ENCODE results near the gene SMAP1. TPM values are rescaled to one million over a fixed set of nuclear protein-coding genes. Genes with fewer than 3 reads are reported as not detected.

The SMAP1 gene
- polyA plus RNA-seq, 1 donor: 25.0 TPM

DNA sequence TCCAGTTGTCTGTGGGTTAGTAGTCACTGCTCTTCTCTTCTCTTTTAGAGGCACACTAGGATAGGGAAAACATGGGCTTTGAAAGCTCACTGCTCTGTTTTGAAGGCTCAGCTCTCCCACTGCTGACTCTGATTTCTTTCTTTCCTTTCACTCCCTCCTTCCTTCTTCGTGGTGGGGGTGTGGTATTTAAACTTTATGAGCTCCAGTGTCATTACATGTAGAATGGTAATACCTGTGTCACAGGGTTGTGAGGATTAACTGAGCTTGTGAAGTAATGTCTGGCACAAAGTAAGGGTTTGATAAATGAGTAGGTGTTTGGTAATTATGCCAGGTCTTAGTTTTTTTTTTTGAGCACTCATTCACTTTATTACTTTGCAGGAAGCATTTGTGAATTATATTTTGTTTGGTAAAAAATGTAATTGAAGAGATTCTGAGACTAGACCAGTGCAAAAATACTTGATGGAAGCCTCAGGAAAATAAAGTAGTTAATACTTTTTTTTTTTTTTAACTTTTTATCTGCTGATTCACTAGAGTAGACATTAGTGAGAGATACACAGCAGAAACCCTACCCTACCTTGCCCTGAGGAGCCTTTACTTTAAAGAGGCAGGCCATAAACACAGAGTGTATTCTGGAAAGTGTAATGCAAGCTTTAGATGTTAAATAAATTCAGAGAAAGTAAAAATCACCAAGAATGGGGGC is 17.3 kb downstream of the SMAP1 start:
- DNase-seq (ENCODE audit: low read depth): no peak

DNA sequence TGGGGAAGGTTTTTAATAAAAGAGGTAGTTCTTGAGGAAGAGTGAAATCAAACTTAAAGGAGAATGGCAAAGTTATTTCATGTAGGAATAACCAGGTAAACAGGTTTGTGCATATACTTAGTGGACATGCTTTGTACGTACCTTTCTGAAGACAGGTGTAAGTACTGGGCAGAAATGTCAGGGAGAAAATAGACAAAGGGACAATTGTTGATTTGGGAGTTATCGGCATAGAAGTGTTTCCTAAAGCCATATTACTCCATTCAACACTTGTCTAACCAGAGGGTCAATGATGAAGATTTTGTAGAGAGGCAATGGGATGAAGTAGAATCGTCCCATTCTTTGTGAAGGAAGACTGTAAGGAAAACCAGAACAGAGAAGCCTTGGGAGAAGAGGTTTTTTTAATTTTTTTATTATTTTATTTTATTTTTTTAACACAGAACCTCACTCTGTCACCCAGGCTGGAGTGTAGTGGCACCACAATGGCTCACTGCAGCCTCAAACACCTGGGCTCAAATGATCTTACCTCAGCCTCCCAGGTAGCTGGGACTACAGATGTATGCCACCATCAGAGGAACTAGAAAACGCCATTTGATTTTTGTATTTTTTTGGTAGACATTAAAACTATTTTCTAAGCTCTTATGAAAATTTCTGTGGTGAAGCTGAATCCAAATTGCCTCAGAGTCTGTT is 18.0 kb downstream of the SMAP1 start:
- DNase-seq (ENCODE audit: low read depth): no peak

DNA sequence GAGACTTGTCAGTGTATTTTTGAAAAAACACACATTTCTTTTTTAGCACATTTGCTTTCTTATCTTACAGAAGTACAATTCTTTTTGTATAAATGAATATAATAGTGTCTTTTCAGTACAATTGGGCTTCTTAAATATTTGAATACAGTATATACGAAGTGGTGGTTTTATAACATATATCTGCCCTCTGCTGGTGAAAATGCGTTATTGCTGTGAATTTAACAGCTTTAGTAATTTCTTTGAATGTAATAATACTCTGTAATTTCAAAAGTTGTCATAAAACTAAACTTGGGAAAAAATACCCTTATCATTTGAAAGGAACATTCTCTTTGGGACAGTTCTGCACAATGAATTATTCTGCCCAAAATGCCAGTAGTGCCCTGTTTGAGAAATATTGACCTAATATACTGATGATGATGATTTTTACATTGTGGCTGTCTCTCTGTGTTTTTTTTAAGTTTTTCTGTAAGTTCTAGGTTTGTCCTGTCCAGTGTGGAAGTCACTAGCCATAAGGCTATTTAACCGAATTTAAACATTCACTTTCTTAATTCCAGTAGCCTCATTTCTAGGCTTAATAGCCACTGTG is 19.0 kb downstream of the SMAP1 start:
- no peak for DNase-seq (ENCODE audit: low read depth)

DNA sequence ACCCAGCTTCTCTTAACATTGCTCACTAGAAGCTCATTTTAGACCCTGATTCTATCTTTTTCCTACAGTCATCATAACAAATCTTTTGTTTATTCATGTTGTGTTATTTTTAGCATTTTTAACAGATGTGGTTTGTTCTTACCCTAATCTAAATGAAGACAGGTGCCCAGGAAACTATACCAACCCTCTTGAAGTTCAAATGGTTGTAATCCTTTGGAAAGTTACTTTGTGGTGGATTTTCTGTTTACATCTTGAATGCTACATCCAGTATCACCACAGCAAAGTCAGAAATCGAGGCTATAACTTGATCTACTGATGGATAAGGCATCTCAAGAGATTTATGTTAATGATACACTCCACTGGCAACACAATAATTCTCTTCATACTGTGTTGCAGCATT is 26.2 kb downstream of the SMAP1 start:
- DNase-seq (ENCODE audit: low read depth): no peak

DNA sequence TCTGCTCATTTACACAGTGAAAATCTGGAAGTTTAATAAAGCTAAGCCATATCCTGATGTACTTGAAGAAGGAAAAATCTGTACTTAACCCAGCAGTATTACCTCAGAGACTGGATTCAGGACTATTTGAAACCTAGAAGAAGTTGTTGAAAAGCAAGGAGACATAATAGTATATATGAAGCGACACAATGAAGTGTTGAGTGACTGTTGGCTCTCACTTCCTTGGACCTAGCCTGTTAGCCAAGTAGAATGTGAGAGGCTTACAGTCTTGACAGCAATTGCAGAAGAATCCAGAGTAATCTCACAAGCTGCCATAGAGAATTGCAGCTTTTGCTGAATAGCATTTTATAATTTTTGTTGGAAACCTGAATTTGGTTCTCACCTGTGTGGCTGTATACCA is 26.7 kb downstream of the SMAP1 start:
- DNase-seq (ENCODE audit: low read depth): no peak

DNA sequence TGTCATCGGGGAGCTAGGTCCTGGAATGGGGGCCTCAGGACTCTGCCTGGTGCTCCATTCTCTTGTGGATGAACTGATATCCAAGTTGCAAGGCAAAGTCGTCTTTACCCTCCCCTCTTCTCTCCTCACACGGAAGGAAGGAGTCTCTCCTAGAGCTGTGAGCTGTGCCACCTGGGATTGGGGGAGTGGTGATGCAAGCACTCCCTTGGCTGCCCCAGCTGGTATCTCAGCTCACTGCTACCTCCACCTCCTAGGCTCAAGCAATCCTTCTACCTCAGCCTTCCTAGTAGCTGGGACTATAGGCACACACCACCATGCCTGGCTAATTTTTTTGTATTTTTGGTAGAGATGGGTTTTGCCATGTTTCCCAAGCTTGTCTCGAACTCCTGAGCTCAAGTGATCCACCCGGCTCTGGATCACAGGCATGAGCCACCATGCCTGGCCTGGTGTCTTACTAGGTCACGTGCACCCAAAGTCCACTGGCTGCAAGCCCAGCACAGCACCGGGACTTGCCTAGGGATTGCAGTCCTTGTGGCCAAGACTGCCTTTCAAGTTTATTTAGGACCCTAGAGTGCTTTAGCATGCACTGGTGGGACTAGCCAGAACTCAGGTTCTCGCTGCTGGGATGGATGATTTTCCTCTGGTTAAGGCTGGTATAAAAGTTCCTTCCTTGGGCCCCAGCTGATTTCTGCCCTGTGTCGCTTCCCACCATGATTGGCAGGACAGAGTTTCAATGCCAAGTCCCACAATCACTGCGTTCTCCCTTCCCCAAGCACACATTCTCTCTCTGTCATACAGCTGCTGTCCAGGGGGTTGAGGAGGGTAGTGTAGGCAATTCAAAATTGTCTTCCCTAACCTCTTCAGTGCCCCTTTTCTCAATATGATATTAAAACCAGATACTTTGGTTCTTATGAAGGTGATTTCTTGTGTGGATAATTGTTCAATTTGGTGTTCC is 33.5 kb downstream of the SMAP1 start:
- DNase-seq (ENCODE audit: low read depth): no peak

DNA sequence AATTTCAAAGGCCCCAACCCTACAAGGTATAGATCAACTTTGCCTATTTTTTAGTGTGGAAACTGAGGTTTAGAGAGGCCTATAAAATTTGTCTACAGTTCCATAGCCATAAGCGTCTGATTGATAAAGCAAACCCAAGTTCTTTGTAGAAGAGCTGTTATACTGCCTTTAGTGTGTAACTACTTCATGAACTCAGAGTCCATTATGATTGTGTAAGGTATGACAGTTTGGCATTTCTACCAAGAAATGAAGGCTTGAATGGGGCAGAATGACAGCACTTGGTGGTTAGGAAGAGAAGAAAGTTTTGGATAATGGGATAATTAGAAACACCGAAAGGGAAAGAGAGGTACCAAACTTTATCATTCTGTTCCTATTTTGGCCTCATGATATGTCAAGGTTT is 38.1 kb downstream of the SMAP1 start:
- no peak for DNase-seq (ENCODE audit: low read depth)

DNA sequence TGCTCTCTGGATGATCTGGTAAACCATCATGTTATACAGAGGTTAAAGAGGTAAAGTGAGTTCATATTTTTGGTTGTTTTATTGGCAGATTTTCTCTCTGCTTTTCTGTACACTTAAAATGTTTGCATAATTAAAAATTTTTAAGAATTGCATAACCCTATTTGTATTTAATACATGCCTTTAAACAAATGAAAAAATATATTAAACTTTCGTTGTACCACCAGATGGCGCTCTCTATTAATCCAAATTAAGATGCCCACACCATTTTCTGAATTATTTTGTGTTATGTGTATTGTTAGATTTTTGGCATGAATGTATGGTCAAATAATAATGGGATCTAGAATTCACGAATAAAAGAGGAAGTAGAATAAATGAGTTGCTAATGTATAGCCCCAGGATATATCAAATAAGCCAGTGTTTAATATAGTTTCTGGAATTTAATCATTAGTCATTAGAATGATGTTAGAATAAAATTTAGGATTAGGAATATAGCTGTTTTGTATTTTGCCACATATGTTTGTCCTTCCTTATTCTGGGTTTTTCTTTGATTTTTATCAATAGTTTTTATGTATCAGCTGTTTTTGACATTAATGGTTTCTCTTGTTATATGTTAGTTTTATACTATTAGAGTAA is 38.9 kb downstream of the SMAP1 start:
- DNase-seq (ENCODE audit: low read depth): no peak

DNA sequence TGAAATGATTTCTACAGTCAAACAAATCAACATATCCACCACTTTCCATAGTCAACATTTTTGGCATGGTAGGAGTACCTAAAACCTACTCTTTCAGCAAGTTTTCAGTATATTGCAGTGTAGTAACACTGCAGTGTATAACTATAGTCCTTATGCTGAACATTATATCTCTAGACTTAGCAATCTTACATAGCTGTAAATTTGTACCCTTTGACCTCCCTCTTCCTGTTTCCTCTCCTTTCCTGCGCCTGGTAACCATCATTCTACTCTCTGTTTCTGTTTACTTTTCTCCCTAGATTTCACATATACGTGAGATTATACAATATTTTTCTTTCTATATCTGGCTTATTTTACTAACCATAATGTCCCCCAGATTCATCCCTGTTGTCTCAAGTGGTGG is 40.2 kb downstream of the SMAP1 start:
- DNase-seq (ENCODE audit: low read depth): no peak

DNA sequence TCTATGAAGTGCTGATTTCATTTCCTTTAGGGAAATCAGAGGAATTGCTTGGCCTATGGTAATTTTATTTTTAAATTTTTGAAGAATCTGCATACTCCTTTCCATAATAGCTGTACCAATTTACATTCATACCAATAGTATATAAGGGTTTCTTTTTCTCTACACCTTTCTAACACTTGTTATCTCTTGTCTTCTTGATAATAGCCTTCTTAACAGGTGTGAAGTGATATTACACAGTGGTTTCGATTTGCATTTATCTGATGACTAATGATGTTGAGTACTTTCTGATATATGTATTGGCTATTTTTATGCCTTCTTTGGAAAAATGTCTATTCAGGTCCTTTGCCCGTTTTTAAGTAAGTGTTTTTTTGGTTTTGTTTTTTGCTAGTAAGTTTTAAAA is 40.8 kb downstream of the SMAP1 start:
- DNase-seq (ENCODE audit: low read depth): no peak

DNA sequence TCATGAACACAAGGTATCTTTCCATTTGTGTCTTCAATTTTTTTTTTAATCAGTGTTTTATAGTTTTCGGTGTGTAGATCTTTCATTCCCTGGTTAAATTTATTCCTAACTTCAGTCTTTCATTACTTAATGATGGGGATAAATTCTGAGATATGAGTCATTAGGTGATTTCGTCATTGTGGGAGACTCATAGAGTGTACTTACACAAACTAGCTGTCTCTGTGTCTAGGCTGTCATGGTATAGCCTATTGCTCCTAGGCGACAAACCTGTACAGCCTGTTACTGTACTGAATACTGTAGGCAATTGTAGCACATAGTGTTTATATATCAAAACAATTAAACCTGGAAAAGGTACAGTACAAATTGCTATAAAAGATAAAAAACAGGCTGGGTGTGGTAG is 42.1 kb downstream of the SMAP1 start:
- DNase-seq (ENCODE audit: low read depth): no peak

DNA sequence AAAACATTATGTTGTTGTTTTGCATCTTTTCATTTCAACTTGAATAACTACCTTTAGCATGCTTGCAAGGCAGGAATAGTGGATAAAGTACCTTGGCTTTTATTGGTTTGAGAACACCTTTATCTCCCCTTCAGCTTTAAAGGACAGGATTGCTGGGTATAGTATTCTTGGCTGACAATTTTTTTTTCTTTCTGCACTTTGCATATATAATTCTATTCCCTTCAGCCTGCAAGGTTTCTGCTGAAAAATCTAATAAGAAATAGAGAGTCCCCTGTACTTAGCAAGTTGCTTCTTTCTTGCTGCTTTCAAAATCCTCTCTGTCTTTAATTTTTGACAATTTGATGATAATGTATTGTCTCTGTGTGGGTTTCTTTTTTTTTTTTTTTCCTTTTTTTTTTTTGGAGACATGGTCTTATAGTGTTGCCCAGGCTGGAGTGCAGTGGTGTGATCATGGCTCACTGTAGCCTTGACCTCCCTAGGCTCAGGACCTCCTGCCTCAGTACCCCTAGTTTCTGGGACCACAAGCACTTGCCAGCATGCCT is 47.1 kb downstream of the SMAP1 start:
- DNase-seq (ENCODE audit: low read depth): no peak

DNA sequence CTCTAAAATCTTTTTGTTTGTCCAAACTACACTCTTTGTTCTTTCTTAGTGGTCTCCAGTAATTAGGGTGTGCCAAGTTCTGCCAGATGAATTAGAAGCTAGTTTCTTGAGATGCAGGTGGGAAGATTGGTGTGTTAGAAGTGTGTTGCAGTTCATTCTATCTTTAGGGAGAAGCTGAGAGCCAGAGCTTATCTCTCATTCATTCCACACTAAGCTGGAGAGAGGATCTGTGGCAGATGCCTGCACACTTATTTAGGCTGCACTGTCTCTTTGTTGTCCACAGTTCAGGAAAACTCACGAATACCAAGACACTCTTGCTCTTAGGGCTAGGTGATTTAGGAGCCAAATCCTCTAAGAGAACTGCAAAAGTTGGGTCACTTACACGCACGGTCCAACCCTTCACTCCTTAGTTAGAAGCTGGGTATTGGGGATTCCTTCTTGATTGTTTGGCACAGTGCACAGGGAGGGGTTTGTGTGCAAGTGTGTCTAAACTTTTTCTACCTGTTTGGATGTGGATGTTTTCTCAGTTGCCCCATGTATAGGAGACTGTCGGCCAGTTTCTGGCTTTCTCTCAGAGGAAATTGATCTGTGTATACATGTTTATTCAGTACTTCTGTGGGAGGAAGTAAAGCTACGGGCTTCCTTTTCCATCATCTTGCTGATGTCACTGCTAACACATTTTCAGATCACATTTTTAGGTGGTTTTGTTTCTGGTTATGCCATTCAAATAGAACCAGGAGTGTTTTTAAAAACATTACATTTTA is 49.5 kb downstream of the SMAP1 start:
- DNase-seq (ENCODE audit: low read depth): no peak

DNA sequence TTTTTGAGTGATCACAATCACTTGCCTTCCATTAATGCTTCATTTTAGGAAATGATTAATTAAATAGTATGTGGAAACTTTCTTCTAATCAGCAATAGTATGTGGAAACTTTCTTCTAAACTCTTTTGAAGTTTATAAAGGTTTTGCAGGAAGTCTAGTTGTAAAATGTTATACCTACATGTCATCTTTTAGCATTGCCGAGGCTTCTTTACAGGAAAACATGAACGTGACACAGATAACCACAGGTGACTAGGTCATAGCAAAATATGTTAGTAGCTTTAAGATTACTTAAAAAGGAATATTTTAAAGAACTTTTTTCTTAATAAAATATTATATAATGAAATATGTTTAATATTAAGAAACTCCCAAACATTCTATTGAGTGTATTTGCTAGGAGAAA is 56.8 kb downstream of the SMAP1 start:
- no peak for DNase-seq (ENCODE audit: low read depth)

DNA sequence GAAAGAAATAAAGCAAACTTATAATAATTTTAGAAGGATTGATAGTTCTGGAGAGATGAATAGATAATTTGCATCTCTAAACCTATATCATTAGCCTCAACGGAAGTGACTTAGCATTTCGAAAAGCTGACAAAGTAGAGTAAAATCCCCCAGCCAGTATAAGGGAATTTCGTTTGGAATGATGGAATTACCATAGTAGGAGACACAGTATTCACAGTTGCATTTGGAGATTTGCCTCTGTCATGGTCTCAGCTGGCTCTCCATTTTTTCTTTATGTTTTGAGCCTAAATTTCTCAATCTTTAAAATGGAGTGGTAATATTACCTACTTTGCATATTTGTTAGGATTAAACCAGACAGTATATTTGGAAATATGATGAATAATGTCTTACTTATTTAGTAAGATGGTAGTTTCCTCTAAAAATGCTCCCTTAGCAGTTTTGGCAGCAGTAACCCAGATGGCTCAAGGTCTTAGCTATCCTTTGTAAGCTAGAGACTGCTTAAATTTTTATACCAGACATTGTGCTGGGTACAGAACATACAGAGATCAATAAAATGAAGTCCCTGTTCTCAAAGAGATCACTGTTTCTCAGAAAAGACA is 58.2 kb downstream of the SMAP1 start:
- DNase-seq (ENCODE audit: low read depth): no peak

DNA sequence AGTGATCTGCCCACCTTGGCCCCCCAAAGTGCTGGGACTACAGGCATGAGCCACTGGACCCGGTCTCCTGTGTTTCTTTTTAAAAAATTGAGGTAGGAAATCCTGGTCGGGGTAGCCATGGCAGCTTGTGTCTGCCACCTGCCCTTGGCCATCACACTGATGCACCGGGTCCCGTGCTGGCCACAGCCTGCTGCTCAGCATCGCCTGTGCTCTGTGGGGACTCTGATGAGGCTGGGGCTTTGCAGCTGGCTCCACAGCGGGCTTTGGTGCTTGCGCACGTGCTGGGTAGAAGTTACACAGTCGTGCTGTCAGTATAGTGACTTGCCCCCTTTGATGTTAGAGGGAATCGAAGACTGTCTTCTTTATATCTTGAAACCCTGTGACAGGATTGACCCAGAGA is 66.7 kb downstream of the SMAP1 start:
- no peak for DNase-seq (ENCODE audit: low read depth)

DNA sequence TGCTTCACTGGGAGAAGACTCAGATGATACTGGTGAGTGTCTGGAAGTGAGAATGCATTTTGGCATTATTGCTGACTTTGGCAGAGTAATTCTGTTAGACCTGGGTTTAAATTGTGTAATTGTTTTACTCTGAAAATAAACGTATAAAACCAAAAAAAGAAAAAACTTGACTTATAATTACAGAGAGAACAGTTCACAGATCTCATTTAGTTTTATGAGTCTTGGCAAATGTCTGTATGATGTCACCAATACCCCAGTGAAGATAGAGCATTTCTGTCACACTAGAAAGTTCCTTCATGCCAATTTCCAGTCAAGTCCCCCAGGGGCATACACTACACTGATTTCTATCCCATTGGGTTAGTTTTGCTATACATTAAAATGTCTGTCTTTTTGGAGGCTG is 67.3 kb downstream of the SMAP1 start:
- no peak for DNase-seq (ENCODE audit: low read depth)

DNA sequence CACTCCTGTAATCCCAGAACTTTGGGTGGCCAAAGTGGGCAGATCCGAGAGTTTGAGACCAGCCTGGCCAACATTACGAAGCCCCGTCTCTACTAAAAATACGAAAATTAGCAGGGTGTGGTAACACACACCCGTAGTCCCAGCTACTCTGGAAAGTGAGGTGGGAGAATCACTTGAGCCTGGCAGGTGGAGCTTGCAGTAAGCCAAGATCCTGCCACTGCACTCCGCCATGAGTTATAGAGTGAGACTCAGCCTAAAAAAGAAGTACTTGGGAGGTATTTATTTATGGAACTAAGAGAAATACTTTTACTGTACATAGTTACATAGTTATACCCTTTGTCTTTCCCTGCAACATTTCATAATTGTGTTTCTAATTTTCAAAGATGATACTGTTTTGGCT is 67.8 kb downstream of the SMAP1 start:
- DNase-seq (ENCODE audit: low read depth): no peak

DNA sequence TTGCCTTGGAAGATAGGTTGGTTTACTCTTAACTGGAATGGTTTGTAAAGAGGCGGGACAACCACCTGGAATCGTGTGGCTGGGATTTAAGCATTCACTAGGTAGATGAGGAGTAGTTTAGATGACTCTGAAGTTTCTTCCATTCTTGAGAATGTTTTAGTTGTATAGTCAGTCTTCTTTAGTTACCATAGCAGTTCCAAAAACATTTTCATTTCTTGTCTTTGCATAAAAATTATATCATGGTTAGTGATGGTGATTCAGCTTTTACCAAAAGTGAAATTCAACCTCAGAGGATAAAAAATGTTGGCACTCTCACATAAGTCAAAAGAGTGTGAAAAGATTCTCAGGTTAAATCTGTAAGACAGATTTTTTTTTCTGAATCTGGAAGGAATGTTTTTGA is 70.3 kb downstream of the SMAP1 start:
- DNase-seq (ENCODE audit: low read depth): no peak

DNA sequence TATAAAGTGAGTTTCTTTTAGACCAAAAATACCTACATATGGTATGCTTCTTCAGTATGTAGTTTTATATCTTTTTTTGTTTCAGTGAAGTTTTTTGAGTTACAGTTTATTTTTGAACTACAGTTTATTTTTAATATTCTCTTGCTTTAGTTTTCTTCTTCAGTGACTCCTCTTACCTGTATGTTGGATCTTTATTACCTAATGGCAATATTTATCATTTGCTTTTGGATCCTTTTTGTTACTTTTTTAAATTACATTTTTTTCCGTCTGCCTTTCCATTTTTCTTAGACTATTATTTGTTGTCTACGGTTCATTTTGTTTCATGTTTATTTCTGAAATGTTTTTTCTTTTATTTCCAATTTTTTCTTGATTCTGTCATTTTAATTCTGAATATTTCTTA is 71.9 kb downstream of the SMAP1 start:
- DNase-seq (ENCODE audit: low read depth): no peak

Data from forelimb muscle (tissue), 1 donor.